Activated CD4-positive, alpha-beta T cell treated with anti-CD3 and anti-CD28 coated beads, Interleukin-2, amount 10 ng/mL, durations not matched to agents 24 days and 14 days (primary cell): ENCODE measurements around the gene MORC1. TPM values are rescaled to one million over a fixed set of nuclear protein-coding genes. Genes with fewer than 3 reads are reported as not detected.

Source experiments
- DNase-seq: peaks from one replicate; pipeline ENCODE4 v3.0.0; 2022
- H3K27ac Mint-ChIP-seq: one replicate; pipeline ENCODE4 v1.8.0; 2022; ENCODE audit warnings: mild to moderate bottlenecking, mixed read lengths
- H3K27me3 Mint-ChIP-seq: one replicate; pipeline ENCODE4 v1.8.0; 2022; ENCODE audit warnings: mixed read lengths
- H3K36me3 Mint-ChIP-seq: one replicate; pipeline ENCODE4 v1.8.0; 2022; ENCODE audit warnings: low read depth, mild to moderate bottlenecking, mixed read lengths
- H3K4me1 Mint-ChIP-seq: one replicate; pipeline ENCODE4 v1.8.0; 2021; ENCODE audit warnings: mixed read lengths
- H3K4me3 Mint-ChIP-seq: one replicate; pipeline ENCODE4 v1.8.0; 2022; ENCODE audit warnings: mild to moderate bottlenecking, moderate library complexity, mixed read lengths
- H3K9me3 Mint-ChIP-seq: one replicate; pipeline ENCODE4 v1.8.0; 2021; ENCODE audit warnings: mixed read lengths
- intact Hi-C: fragments of 100-400 bp; cut with micrococcal nuclease; formaldehyde crosslinking; loops from one replicate; pipeline ENCODE4 v1.15.1; 2023
- total RNA-seq: library from RNA; stranded (reverse); gene quantifications from 2 replicates; pipeline ENCODE4 v1.2.3, GENCODE V29; 2022

MORC1 gene
- total RNA-seq, 1 donor from 2014 or later = not detected

DNA sequence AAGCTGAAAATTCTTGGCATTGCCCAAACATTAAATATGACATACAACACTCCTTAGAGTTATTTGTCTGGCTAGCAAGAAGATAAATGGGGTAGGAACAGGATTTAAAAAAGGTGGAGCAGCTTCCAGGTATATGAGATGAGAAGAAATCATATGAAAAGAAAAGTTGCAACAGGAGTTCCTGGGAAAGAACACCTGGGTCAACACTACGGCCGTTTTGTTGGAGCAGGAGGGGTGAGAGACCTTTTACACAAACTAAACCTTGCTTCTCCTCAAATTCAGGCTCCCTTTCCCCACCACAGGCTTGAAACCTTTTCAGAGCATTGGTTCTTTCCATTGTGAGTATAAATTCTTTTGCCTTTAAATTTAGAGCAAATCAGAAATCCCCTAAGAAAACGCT lies 145.5 kb downstream of the MORC1 start:
- H3K9me3 Mint-ChIP-seq = no peaks in the 10 kb centered on the region
- no peak overlapping the region for H3K4me3 Mint-ChIP-seq
- H3K36me3 Mint-ChIP-seq = no peaks in the 10 kb centered on the region
- H3K27me3 Mint-ChIP-seq = peaks cover 13% of the 10 kb centered on the region
- peaks cover 3% of the 10 kb centered on the region for H3K4me1 Mint-ChIP-seq
- H3K27ac Mint-ChIP-seq = no peak overlapping the region
- no peak for DNase-seq
- intact Hi-C loops = no loop called here

DNA sequence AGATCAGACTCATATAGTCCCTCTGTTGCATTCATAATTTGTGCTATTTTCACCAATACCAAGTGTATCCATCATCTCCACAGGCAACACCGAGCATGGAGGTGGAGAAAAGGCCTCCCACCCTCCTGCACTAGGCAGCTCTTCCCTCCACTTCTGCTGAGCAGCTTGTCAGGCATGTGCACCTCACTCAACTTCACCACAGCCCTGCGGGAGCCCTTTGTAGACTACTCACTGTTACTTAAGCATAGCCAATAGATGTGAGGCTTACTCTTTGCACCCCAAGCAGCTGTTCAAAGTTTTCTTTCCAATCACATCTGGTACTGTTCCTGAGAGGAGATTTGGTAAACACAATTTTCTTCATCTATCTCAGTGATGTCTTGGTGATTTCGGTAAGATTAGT lies 147.4 kb downstream of the MORC1 start:
- no peak for DNase-seq
- no peaks in the 10 kb centered on the region for H3K9me3 Mint-ChIP-seq

DNA sequence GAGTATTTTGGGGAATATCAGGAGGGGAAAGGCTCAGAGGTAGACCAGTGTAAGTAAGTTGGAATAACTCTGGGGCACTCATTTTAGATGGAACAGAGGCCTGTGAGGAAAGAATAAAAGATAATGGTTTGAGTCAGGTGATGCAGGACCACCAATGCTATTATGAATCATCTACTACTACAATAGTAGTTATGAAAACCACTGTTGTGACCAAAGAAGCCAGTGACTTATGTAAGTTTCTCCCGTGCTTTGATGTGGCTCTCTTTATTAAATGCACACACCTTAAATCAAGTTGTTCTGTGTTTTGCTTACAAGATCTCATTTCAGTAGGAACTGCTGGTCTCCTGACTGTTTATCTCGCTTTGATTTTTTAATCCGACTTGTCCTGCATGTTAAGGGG lies 151.2 kb downstream of the MORC1 start:
- no peak for DNase-seq
- Mint-ChIP-seq H3K4me3 (no peak overlapping the region), H3K36me3 (no peaks in the 10 kb centered on the region), H3K27ac (no peak overlapping the region), H3K4me1 (peaks cover 5% of the 10 kb centered on the region), H3K27me3 (peaks cover 5% of the 10 kb centered on the region), H3K9me3 (no peaks in the 10 kb centered on the region)
- intact Hi-C loops = no loop called here

More for the DNA sequence above, 147.4 kb downstream of the MORC1 start:
- H3K4me3 Mint-ChIP-seq = no peak overlapping the region
- no peak overlapping the region for H3K27ac Mint-ChIP-seq
- H3K27me3 Mint-ChIP-seq = peaks cover 13% of the 10 kb centered on the region
- intact Hi-C loops = no loop called here
- H3K36me3 Mint-ChIP-seq = no peaks in the 10 kb centered on the region
- peaks cover 5% of the 10 kb centered on the region for H3K4me1 Mint-ChIP-seq

DNA sequence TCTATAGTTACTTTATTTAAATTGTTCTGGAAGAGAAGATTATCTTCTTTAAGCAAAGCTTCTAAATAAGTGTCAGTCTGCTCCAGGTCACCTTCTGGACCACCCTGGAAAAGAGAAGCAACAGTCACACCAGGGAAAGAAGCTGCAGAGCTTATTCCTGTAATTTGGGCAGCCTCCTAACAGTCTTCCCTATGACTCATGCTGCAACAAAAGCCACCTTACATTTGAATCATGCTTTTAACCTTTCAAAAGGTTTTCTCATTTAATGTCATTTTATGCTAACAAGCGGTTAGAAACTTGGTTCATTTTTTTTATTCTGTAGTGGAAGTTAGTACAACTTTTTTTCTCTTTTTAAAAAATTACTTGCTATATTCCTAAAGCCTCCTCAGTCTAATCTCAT lies 158.9 kb downstream of the MORC1 start:
- Mint-ChIP-seq H3K9me3 (peaks cover 5% of the 10 kb centered on the region), H3K27ac (no peak overlapping the region), H3K4me1 (peaks cover 3% of the 10 kb centered on the region), H3K27me3 (peaks cover 5% of the 10 kb centered on the region), H3K4me3 (no peak overlapping the region), H3K36me3 (no peaks in the 10 kb centered on the region)
- intact Hi-C loops = no loop called here
- DNase-seq = no peak

DNA sequence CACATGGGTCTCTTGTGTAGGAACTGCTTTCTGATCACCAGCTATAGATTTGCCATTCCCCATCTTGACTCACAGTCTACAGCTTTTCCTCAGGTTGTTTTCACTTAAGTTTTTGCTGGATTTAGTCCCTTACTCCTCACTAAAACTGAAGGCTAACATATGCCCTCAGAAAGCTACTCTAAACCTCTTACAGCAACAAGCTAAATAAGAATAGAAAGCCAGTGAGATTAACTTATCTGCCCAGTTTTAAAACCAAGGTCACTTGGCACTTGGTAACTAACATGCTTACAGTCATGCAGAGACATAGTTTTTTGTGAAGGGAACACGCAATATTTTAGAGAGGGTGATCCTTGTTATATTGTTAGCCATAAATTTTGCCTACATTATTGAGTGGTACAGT lies 164.2 kb downstream of the MORC1 start, which contains the start of gene GUCA1C:
GUCA1C (minus strand) TSS at position 180 of the 400 bp plus-strand sequence; CDS start at position 63, 117 bp downstream.
- no peak for DNase-seq
- H3K4me3 Mint-ChIP-seq = no peak within 1 kb of the TSS
- no peaks in the 10 kb centered on the region for H3K4me1 Mint-ChIP-seq
- intact Hi-C loops = no loop called here
- no peak within 1 kb of the TSS for H3K27ac Mint-ChIP-seq
- peaks cover 14% of the 10 kb centered on the region for H3K27me3 Mint-ChIP-seq
- no peaks in the 10 kb centered on the region for H3K9me3 Mint-ChIP-seq
- H3K36me3 Mint-ChIP-seq = no peaks in the 10 kb centered on the region

DNA sequence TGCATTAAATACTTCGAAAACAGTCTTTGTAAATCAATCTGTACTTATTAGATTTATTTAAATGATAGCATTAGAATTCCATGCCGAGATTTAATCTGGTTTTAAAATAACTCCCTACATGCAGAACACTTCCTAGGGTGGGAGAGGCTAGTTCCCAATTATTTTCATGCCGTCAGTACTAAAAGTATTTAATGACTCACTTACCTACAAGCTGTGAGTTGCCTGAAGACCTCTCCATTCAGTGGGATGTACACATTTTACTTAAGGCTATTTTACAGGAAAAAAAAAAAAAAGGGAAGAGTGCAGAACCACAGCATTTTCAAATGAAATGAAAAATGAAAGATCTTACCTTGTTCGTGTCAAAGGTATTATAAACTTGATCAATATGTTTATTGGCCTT lies 164.7 kb downstream of the MORC1 start:
- Mint-ChIP-seq H3K4me3 (no peak overlapping the region), H3K36me3 (no peaks in the 10 kb centered on the region), H3K27me3 (peaks cover 14% of the 10 kb centered on the region), H3K4me1 (no peaks in the 10 kb centered on the region), H3K27ac (no peak overlapping the region), H3K9me3 (no peaks in the 10 kb centered on the region)
- DNase-seq = no peak
- intact Hi-C loops = no loop called here

DNA sequence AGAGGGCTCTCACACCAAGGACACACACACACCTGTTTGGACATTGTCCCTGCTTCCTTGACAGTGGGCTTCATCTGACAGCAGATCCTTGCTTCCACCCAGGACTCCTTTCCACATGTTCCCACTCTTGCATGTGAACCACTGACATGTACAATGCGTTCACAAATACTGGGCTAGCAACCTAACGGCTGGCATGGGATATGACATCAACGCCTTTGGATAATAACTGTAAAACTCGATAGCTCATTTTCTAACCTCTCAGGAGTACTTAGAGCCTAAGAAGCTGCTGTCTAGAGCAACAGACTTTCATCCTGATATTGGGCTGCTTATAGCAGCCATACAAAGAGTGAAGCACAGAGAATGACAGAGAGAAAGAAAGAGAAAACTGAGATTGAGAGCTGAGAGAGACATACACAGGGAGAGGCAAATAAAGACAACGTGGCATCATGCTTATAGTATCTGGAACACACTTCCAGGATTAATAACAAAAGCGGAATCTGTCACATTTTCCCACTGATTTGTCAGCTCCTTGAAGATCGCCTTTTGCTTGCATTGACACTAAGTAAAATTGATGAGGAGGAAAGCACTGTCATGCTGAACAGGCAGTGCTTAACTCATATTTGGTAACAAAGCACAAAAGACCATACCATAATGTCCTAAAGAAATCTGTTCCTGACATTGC lies 166.0 kb downstream of the MORC1 start:
- DNase-seq = no peak
- H3K36me3 Mint-ChIP-seq = no peaks in the 10 kb centered on the region
- no peak overlapping the region for H3K27ac Mint-ChIP-seq
- H3K27me3 Mint-ChIP-seq = peaks cover 17% of the 10 kb centered on the region
- no peak overlapping the region for H3K4me3 Mint-ChIP-seq
- no peaks in the 10 kb centered on the region for H3K4me1 Mint-ChIP-seq
- intact Hi-C loops = no loop called here
- no peaks in the 10 kb centered on the region for H3K9me3 Mint-ChIP-seq

DNA sequence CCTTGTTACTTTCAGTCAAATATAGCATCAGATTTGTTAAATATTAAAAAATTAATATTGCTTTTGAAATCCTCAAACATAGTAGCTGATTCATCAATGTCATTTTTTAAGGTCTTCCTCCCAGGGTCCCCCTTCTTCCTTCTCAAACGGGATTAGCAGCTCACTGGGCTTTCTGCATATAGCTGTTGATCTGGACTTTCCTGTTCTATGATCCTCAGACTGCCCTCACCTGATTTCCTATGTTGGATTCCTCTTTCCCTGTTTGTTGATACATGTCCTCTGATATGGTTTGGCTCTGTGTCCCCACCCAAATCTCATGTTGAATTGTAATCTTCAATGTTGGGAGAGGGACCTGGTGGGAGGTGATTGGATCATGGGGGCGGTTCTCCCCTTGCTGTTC lies 170.1 kb downstream of the MORC1 start:
- peaks cover 15% of the 10 kb centered on the region for H3K27me3 Mint-ChIP-seq
- no peaks in the 10 kb centered on the region for H3K9me3 Mint-ChIP-seq
- no peaks in the 10 kb centered on the region for H3K4me1 Mint-ChIP-seq
- no peak for DNase-seq
- no peak overlapping the region for H3K4me3 Mint-ChIP-seq
- no peaks in the 10 kb centered on the region for H3K36me3 Mint-ChIP-seq
- H3K27ac Mint-ChIP-seq = no peak overlapping the region
- intact Hi-C loops = no loop called here

DNA sequence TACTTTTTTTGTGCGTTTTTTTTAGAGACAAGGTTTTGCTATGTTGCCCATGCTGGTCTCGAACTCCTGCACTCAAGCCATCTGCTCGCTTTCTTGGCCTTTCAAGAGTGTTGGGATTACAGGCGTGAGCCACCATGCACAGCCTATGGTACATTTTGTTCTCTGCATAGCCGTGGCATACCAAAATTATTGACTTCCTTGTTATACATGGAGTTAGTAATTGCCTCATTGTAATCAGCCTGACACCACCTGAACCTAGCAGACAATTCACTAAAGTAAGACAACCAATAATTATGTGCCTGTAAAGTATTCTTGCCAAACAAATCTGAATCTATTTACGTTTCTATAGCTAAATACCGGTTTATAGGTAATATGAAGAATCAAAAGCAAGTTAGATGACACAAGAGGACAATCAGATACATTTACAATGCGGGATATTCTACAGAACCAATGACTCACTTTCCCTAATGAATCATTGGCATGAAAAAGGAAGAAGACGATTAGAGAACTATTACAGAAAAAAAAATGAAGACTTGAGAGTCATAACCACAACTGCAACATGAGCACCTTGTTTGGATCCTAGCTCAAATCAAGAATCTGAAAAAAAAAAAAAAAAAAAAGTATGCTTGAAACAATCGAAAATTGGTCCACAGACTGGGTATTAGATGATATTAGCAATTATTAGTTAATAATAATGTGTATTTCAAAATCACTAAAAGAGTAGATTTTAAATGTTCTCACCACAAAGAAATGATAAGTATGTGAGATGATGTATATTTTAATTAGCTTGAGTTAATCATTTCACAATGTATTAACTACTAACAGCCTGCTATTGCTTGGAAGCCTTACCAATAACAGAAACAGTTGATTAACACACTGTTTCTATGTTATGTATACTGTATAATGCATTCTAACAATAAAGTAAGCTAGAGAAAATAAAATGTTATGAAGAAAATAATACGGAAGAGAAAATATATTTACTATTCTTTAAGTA lies 171.3 kb downstream of the MORC1 start:
- H3K27ac Mint-ChIP-seq = no peak overlapping the region
- no peak overlapping the region for H3K4me3 Mint-ChIP-seq
- H3K36me3 Mint-ChIP-seq = no peaks in the 10 kb centered on the region
- DNase-seq = no peak
- intact Hi-C loops = no loop called here
- H3K4me1 Mint-ChIP-seq = no peaks in the 10 kb centered on the region
- H3K9me3 Mint-ChIP-seq = no peaks in the 10 kb centered on the region
- peaks cover 13% of the 10 kb centered on the region for H3K27me3 Mint-ChIP-seq

DNA sequence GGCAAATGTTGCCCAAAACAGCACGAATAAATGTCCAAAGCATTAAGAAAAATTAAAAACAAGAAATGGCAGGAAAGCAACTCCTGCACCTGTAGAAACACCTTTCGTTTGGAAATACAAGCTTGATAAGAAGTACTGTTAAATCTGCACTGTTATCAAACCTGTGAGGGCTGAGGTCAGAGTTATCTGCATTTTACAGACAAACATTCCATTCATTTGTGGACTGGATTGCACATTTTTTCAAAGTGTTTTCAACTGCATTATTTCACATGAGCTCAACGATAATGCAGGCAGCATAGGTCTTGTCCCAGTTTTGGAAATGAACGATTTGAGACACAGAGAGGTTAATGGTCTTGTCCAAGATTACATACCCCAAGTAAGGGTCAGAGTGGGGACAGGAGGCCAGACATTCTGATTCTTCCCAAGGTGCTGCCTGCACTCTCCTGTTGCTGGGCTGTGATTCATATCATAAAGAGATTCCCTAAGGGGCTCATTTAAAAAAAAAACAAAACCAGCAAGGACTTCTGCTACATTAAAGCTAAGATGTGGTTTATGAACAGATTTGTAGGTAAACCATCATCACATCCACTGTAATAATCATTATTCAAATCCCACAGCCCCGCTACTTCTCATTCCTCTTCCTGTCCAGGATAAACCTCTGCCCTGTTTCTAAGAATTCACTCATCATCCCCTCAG lies 177.2 kb downstream of the MORC1 start:
- no peak for DNase-seq
- no peak overlapping the region for H3K27ac Mint-ChIP-seq
- no peaks in the 10 kb centered on the region for H3K36me3 Mint-ChIP-seq
- intact Hi-C loops = no loop called here
- H3K4me3 Mint-ChIP-seq = no peak overlapping the region
- peaks cover 9% of the 10 kb centered on the region for H3K27me3 Mint-ChIP-seq
- no peaks in the 10 kb centered on the region for H3K4me1 Mint-ChIP-seq
- H3K9me3 Mint-ChIP-seq = no peaks in the 10 kb centered on the region

DNA sequence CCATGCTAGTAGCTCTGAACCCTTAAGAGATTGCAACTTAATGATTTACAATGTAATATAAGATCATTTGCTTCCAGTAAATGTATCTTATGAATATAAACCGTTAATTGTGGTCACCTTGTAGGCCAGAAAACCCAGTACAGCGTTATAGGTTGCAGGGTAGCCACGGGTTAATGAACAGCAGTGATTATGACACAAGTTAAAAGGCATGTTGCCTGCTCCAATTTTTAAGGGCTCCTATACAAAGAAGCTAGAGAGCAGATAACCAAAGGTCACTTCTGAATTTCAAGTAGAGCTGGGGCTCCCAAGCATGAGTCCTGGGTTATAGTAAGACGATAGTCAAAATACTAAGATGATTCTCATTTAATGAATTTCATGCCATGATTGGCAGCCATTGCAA lies 177.8 kb downstream of the MORC1 start:
- no peak for DNase-seq
- no peaks in the 10 kb centered on the region for H3K36me3 Mint-ChIP-seq
- peaks cover 9% of the 10 kb centered on the region for H3K27me3 Mint-ChIP-seq
- no peaks in the 10 kb centered on the region for H3K9me3 Mint-ChIP-seq
- no peak overlapping the region for H3K4me3 Mint-ChIP-seq
- H3K4me1 Mint-ChIP-seq = no peaks in the 10 kb centered on the region
- H3K27ac Mint-ChIP-seq = no peak overlapping the region
- intact Hi-C loops = no loop called here

DNA sequence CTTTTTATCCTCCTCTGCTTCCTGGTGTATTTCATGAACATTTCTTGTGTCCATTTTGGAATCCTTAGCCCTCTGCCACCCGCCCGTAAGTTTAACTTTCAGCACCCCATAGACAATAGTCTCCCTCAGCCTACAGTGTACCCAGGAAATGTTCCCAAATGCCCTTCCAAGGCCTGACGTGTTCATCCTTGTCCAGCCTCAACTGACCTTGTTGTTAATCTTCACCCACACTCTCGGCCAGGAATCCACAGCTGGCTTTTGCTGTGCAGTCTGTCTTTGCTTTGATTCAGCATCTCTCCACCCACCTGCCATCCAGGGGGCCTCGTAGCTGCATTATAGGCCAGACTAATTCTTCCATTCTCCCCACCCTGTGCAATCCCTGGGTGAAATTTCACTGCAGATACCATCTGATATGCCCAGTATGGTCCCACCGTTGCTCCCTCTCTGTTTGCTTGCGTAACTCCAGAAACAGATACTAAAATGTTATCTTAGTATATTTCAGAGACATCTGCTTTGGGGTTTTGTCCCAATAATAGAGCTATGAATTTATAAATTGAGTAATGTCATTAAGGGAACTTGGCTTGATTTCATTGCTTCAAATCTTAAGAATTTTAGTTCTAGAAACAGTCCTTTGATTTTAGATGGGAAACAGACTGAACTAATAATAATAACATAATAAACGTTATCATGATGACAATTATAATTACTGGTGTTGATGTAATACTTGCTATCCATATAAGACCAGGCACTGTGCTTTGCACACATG lies 180.8 kb downstream of the MORC1 start:
- Mint-ChIP-seq H3K27ac (no peak overlapping the region), H3K4me1 (no peaks in the 10 kb centered on the region), H3K36me3 (no peaks in the 10 kb centered on the region), H3K4me3 (no peak overlapping the region), H3K27me3 (peaks cover 6% of the 10 kb centered on the region), H3K9me3 (no peaks in the 10 kb centered on the region)
- intact Hi-C loops = no loop called here
- DNase-seq = no peak

DNA sequence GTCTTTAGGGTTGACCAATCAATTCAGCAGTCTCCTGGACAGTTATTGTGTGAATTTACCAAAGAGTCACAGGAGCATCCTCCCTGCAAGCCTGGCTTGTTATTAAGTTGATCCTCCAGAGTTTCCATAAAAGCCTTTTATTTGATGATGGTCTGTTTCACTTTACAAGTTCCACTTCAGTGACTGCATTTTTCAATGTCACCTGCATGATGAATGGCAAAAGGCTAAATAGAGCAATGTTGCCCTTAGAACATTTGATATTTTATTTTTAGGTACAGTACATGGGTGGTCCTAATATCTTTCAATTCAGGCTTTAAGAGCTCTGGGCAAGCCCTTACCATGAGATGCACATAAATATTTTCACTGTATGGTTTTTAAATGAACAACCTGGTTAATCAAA lies 186.9 kb downstream of the MORC1 start:
- H3K9me3 Mint-ChIP-seq = peaks cover 14% of the 10 kb centered on the region
- no peak overlapping the region for H3K27ac Mint-ChIP-seq
- intact Hi-C loops = no loop called here
- no peak for DNase-seq
- H3K4me3 Mint-ChIP-seq = no peak overlapping the region
- no peaks in the 10 kb centered on the region for H3K36me3 Mint-ChIP-seq
- H3K4me1 Mint-ChIP-seq = no peaks in the 10 kb centered on the region
- peaks cover 9% of the 10 kb centered on the region for H3K27me3 Mint-ChIP-seq
